Measurements from ENCODE around the gene CEP104. TPM values are rescaled to one million over a fixed set of nuclear protein-coding genes. Genes with fewer than 3 reads are reported as not detected.

The CEP104 gene
- total RNA-seq, 4 donors from 2014 or later = 27.9 to 76.0 (median 33.9) TPM

GRCh38 chr1:3762151-3762872, 94.7 kb downstream of the CEP104 start:
- TF ChIP-seq CTCF (IDR thresholded peaks at IDR 0.05; ENCODE audit: low read depth) = no peak

Small RNA genes within 50 kb of the gene (small RNA-seq; reads per million reads assigned to genes)
- not detected for gene RN7SL574P

Other genes starting within 250 kb of the CEP104 start
- gene MEGF6, start 245.7 kb downstream of the CEP104 start, total RNA-seq = 10 to 100 TPM; 10.0 to 24.7 (median 17.1) TPM
- gene TPRG1L, start 232.2 kb downstream of the CEP104 start, total RNA-seq = 10 to 100 TPM; 42.6 to 60.3 (median 52.5) TPM
- 10 to 100 TPM; 16.8 to 20.5 (median 19.5) TPM for gene WRAP73, start 207.1 kb downstream of the CEP104 start, total RNA-seq
- under 1 TPM in 1 of 4 donors, not detected in 3; 0.17 TPM for gene TP73, start 204.7 kb downstream of the CEP104 start, total RNA-seq
- gene CCDC27, start 104.8 kb downstream of the CEP104 start, total RNA-seq = not detected
- gene SMIM1, start 84.5 kb downstream of the CEP104 start, total RNA-seq = 1 to 10 TPM in 1 of 4 donors, not detected in 3; 4.7 TPM
- gene LRRC47, start 60.7 kb downstream of the CEP104 start, total RNA-seq = 10 to 100 TPM; 17.7 to 42.0 (median 22.3) TPM
- gene DFFB, start 265 bp upstream of the CEP104 start, total RNA-seq = 1 to 10 TPM in 3 of 4 donors, under 1 TPM in 1; 0.82 to 8.7 (median 4.8) TPM
- gene C1orf174, start 43.1 kb upstream of the CEP104 start, total RNA-seq = 10 to 100 TPM; 17.0 to 21.4 (median 18.0) TPM

All from subcutaneous adipose tissue (tissue), 4 donors.